Measurements from ENCODE around the gene IL22RA1.

DNA sequence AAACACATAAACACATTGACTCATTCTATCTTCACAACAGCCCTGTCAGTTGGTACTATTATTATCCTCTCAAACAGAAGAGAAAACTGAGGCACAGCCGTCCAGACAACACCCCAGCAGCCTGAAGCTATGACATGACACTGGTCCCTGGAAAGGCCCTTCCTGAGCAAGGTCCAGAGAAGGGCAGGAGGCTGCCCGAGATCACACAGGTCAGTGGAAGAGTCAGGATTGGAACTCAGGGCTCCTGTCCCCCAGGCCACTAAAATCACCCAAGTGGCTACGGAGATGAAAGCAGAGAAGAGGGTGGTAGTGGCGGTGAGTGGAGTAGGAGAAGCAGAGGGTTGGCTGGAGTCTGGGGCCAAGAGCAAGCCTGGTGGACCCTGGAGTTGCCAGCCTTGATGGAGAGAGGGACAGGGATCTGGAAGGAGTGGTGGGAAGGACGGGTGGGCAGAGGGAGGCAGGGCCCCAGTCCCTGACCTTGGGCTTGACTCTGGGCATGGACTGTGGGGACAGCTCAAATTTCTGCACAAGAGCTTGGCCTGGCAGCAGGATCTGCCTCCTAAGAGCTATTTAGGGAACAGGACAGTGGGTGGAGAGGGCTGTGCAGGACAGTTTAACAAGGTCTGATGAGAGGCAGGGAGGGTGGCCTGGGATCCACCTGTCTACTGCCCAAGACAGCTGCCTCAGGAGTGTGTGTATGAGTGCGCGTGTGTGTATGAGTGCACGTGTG lies 46.8 kb downstream of the IL22RA1 start:
- TF ChIP-seq EZH2 (IDR thresholded peaks at IDR 0.05; ENCODE audit: insufficient read depth, low read length), result no peak
- TF ChIP-seq, protein P1, sequence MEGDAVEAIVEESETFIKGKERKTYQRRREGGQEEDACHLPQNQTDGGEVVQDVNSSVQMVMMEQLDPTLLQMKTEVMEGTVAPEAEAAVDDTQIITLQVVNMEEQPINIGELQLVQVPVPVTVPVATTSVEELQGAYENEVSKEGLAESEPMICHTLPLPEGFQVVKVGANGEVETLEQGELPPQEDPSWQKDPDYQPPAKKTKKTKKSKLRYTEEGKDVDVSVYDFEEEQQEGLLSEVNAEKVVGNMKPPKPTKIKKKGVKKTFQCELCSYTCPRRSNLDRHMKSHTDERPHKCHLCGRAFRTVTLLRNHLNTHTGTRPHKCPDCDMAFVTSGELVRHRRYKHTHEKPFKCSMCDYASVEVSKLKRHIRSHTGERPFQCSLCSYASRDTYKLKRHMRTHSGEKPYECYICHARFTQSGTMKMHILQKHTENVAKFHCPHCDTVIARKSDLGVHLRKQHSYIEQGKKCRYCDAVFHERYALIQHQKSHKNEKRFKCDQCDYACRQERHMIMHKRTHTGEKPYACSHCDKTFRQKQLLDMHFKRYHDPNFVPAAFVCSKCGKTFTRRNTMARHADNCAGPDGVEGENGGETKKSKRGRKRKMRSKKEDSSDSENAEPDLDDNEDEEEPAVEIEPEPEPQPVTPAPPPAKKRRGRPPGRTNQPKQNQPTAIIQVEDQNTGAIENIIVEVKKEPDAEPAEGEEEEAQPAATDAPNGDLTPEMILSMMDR (IDR thresholded peaks at IDR 0.05; ENCODE audit: insufficient read depth, low read depth, low read length), result no peak

Data from astrocyte (in vitro differentiated cells and primary cell).